ENCODE measurements around the gene TCAF1.
"Not testable (repeated sequence)": the region's sequence is repeated elsewhere in the genome, so short reads cannot be mapped to it uniquely, and the experiment has no call there.

Gene TCAF1

DNA sequence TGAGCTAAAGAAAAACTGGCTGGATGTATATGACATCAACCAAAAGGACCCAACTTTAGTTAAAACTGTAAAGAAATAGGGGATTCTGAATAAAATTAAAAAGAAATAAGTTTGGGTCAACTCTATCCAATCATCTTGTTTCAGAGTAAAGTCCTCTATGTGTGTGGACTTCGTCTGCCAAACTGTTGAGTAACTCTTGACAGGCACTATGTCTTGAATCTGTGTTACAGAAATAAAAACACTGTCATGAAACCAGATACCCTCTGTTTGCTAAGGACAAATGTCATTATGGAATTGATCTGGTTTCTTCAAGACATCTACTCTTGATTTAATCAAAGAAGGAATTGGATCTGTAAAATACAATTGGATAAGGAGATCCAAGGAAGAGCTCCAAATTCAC, 46.5 kb downstream of the TCAF1 start:
- not testable (repeated sequence) for DNase-seq (ENCODE audit: low spot score)

DNA sequence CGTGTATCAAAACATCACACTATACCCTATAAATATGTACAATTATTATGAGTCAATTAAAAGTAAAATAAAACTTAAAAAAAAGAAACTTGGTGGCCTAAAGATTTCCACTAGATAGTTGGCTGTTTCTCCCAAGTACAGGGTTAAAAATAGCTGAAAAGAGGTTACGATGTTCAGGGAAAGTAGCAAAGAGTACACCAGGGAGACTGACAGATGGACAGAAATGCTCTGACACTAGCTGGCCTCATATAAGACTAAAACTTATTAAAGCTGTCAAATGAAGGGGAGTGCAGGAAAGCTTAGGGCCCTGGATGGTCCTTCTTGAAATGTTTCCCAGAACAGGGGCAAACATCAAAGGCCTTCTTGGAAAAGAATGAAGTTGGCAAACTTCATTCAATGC, 51.3 kb downstream of the TCAF1 start:
- no peak for DNase-seq (ENCODE audit: low spot score)

GRCh38 chr7:143849785-143850479, 52.0 kb downstream of the TCAF1 start:
- DNase-seq (ENCODE audit: low spot score) = no peak

DNA sequence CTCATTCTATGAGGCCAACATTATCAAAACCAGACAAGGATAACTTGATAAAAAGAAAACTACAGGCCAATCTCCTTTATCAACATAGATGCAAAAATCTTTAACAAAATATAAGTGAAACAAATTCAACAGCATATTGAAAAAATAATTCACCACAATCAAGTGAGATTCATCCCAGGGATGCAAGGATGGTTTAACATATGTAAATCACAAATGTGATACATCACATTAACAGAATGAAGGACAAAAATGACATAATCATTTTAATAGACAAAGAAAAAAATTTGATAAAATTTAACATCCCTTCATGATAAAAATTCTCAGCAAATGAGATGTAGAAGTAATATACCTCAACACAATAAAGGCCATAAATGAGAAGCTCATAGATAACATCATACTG, 53.8 kb downstream of the TCAF1 start:
- DNase-seq (ENCODE audit: low spot score) = no peak

GRCh38 chr7:143846692-143847091, 55.3 kb downstream of the TCAF1 start:
- DNase-seq (ENCODE audit: low spot score) = no peak

DNA sequence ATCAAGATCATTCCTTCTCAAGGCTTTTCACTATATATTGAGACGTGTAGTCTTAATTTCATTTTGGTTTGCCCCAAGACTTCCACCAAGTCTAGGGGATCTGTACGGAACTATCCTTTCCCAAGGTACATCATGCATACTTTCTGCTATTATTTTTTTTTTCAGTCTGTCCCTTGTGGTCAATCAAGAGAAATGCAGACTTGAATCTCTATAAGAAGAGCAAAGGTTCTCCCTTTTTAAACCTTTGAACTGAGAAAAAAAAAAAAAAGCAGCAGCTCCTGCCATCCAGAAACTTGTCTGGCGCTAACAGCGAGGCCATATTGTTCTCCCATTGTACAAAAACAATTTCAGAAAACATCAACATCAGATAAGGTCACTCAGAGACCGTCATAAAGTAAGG, 60.3 kb downstream of the TCAF1 start:
- not testable (repeated sequence) for DNase-seq (ENCODE audit: low spot score)

GRCh38 chr7:143840062-143840461, 61.9 kb downstream of the TCAF1 start:
- not testable (repeated sequence) for DNase-seq (ENCODE audit: low spot score)

GRCh38 chr7:143837223-143837622, 64.8 kb downstream of the TCAF1 start:
- not testable (repeated sequence) for DNase-seq (ENCODE audit: low spot score)

- DNase-seq (ENCODE audit: low spot score) = not testable (repeated sequence)
These were observed 65.4 kb downstream of the TCAF1 start for GRCh38 chr7:143836622-143837021.

DNA sequence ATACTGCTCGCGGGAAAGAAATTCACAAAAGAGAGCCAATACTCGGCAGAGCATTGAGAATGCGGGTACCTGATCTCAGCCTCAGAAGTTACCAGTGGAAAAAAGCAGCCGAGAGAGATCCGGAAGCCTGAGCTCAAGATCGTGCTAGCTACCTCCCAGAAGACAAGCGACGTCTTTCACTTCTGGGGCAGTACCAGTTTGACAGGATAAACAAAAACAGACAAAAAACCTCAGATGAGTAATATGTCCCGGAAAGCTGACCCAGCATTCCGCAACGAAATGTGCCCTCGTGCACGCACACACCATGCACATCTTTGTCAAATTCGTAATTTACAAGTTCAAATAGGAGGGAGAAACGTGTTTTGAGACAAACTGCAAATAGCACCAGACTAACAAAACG, 65.9 kb downstream of the TCAF1 start:
- DNase-seq (ENCODE audit: low spot score) = not testable (repeated sequence)

GRCh38 chr7:143826578-143826977, 75.4 kb downstream of the TCAF1 start:
- not testable (repeated sequence) for DNase-seq (ENCODE audit: low spot score)

- not testable (repeated sequence) for DNase-seq (ENCODE audit: low spot score)
These were observed 77.5 kb downstream of the TCAF1 start for GRCh38 chr7:143824295-143825135.

DNA sequence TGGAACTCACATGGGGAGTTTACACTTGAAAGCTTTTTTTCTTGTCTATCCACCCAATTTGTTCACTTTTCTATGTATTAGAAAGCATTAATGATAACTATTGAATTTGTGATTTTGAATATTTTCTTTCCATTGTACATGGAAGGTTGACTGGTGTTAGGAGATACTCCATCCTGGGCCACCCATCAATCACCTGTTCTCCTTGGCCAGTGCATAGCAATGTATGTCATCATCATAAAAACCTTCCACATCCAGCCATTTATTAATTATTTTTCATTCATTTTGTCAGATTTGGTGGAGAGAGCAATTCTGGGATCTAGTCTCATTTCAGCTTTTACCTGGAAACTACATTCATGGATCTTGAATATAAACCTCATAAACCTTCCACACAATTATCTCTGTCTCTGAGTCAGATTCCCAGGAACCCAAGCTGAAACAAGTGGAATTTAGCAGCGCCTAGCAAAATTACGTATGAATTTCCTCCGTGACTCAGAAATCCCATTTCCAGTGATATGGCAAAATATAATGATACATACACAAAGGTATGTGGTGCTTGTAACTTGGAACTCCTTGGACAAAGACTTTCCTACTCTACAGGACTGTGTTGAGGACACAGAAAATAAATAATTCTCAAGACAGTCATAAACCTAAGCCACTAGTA, 78.2 kb downstream of the TCAF1 start:
- not testable (repeated sequence) for DNase-seq (ENCODE audit: low spot score)

- not testable (repeated sequence) for DNase-seq (ENCODE audit: low spot score)
These were observed 80.3 kb downstream of the TCAF1 start for GRCh38 chr7:143821392-143822277.

DNA sequence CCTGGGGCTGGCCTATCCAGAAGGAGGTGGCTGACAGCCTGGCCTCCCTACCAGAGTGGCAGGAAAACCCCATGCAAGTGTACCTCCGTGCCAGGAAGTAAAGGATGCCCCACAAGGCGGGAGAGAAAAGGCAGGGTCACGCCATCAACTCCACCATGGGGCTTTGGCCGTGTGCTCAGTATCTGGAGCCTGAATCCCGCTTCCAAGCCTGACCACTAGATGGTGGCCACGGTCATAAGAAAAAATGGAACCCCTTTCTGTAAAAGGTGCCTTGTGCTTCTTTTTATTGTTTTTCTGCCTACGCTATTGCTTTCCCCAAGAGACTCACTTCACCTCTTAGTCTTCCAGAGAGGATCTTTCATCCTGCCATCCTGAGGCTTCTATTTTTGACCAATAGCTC, 84.1 kb downstream of the TCAF1 start:
- DNase-seq (ENCODE audit: low spot score) = not testable (repeated sequence)

DNA sequence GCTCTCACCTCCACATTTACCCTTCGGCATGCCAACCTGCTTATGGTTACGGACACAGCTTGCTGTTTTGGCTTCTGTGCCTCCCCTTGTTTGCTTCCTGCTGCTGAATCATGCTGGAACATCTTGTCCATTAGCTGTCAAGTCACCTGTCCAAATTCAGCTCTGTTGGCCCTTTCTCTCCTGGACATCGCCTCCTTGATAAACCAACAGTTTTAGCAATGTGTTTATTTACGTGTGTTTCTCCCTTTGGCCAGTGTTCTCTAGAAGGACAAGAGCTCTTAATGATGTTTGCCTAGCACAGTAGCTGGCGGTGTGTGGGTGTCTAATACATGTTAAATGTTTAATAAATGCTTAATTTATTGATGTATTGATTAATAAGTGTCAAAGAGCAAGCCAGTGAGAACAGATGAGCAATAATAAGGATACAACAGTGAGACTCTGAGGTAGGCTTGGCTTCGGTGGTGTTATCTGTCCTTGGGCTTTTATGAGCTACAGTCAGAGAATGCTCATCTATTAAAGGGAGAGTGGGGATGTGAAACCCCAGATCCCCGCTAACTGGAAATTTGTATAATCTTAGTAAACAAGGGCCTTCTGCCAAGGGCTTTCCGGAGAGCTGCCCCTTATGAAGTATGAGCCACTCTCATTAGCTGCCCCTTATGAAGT, 85.4 kb downstream of the TCAF1 start:
- not testable (repeated sequence) for DNase-seq (ENCODE audit: low spot score)

DNA sequence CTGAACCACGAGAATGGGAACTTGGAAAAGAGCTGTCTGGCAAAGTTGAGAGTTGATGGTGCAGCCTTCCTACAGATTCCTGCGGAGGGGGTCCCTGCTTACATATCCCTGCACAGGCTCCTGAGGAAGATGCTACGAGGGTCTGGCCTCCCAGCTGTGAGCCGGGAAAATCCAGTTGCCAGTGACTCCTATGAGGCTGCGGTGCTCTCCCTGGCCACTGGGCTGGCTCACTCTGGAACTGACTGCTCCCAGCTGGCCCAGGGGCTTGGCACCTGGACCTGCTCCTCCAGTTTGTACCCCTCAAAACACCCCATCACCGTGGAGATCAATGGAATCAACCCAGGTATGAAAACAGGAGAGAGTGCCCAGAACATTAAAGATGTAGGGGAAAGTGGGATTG, 91.3 kb downstream of the TCAF1 start:
- not testable (repeated sequence) for DNase-seq (ENCODE audit: low spot score)

GRCh38 chr7:143806664-143807071, 95.3 kb downstream of the TCAF1 start:
- DNase-seq (ENCODE audit: low spot score) = not testable (repeated sequence)
